Measurements from ENCODE around the gene OR6P1. TPM values are rescaled to one million over a fixed set of nuclear protein-coding genes. Genes with fewer than 3 reads are reported as not detected.

Gene OR6P1
- total and polyA plus RNA-seq, 12 donors = not detected

DNA sequence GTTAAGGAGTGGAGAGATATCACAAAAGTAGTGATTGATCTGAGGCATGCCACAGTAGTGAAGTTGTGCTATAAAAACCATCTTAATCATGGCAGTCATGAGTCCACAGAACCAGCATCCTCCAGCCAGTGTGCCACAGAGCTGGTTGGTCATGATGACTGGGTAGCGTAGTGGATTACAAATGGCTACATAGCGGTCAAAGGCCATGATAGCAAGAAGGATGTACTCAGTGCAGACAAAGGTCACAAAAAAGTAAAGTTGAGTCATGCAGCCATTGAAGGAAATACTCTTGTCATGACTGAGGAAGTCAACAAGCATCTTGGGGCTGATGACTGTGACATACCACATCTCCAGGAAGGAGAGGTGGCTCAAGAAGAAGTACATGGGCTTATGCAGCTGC lies 22.8 kb downstream of the OR6P1 start:
- no peaks in the 10 kb centered on the region for H3K4me1 ChIP-seq (replicated peaks in 1 of 2)
- 94 to 97% (median 96%) methylated on average over 2 of the region's 2 CpGs for WGBS, 4 donors
- H3K4me3 ChIP-seq = no peak overlapping the region
- H3K27ac ChIP-seq = no peak overlapping the region
- no peak for DNase-seq
- TF ChIP-seq POLR2A (IDR thresholded peaks at IDR 0.05) (no peak), CTCF (IDR thresholded peaks at IDR 0.05) (no peak)
- intact Hi-C loops (cut with DNase I) = no loop called here
- H3K36me3 ChIP-seq (replicated peaks in 1 of 2) = no peaks in the 10 kb centered on the region
- no peaks in the 10 kb centered on the region for H3K9me3 ChIP-seq (replicated peaks in 1 of 3)
- H3K27me3 ChIP-seq = no peaks in the 10 kb centered on the region

DNA sequence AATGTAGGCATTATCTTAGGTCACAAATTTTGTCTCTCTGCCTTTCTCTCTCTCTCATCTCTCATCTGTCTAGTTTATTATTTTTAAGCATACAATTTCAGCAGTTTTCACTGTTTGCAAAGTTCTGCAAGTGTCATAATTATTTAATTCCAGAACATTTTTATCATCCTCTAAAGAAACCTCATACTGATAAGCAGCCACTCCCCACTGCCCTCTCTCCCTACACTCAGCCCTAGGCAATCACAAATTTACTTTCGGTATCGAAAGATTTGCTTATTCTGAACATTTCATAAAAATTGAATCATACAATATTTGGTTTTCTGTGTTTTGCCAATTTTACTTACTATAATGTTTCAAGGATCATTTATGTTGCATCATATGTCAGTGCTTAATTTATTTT lies 32.8 kb downstream of the OR6P1 start:
- DNase-seq = no peak
- H3K4me3 ChIP-seq = no peak overlapping the region
- WGBS, 4 donors = 61 to 83% (median 74%) methylated on average over 2 of the region's 2 CpGs
- H3K27me3 ChIP-seq = no peaks in the 10 kb centered on the region
- intact Hi-C loops (cut with DNase I) = no loop called here
- no peaks in the 10 kb centered on the region for H3K9me3 ChIP-seq (replicated peaks in 1 of 3)
- TF ChIP-seq POLR2A (IDR thresholded peaks at IDR 0.05) = no peak
- no peak for TF ChIP-seq CTCF (IDR thresholded peaks at IDR 0.05)
- no peak overlapping the region for H3K27ac ChIP-seq
- H3K4me1 ChIP-seq (replicated peaks in 1 of 2) = no peaks in the 10 kb centered on the region
- H3K36me3 ChIP-seq (replicated peaks in 1 of 2) = no peaks in the 10 kb centered on the region

DNA sequence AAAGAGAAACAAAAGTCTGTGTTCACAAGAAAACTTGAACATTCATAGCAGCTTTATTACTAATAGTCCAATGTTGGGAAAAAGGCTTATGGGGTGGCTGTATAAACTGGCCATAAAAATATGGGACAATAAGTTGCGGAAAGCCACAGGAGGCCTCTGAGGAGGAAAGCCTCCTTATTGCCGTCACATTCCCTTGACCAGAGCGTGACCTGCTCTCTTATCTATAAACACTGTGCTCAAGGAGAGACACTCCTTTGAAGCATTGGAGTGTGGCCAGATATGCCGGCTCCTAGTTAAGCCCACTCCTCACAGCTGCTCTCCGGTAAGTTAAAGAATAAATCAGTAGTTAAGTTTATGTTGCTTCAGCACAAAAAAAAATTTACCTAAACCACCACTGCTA lies 35.9 kb downstream of the OR6P1 start:
- Histone ChIP-seq H3K27ac (no peak overlapping the region), H3K27me3 (no peaks in the 10 kb centered on the region), H3K36me3 (replicated peaks in 1 of 2) (no peaks in the 10 kb centered on the region), H3K9me3 (replicated peaks in 1 of 3) (no peaks in the 10 kb centered on the region), H3K4me1 (replicated peaks in 1 of 2) (no peaks in the 10 kb centered on the region), H3K4me3 (no peak overlapping the region)
- no peak for TF ChIP-seq CTCF (IDR thresholded peaks at IDR 0.05)
- no peak for TF ChIP-seq POLR2A (IDR thresholded peaks at IDR 0.05)
- intact Hi-C loops (cut with DNase I) = no loop called here
- DNase-seq = peak in 6 of 7 donors; percentile 10 to 51 (median 26)
- 23 to 36% (median 31%) methylated on average over 5 of the region's 5 CpGs for WGBS, 4 donors

DNA sequence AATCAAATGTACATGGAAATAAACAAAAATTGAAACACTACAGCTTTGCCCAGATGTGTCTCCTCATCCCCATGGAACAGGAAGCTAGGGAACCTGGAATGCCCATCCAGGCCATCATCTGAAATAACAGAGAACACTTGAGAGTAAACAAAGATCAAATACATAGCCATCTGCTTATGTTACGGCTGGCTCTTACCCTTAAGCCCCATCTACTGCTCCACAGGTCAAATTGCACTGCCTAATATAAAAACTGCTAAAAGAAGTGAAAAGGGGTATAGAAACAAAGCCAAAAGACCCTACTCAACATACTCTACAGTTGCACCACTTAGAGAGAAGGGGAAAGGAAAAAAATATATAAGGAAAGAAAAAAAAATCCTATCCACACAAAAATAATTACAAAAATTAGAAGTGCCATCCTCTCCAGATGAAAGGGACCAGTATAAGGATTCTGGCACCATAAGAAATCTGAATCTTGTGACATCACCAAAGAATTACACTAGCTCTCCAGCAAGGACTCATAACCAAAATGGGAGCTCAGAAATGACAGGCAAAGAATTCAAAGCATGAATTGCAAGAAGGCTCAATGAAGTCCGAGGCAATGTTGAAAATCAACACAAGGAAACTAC lies 43.1 kb downstream of the OR6P1 start:
- peak in 2 of 6 experiments; percentile 10 to 38 for TF ChIP-seq CTCF (IDR thresholded peaks at IDR 0.05)
- no peak for TF ChIP-seq POLR2A (IDR thresholded peaks at IDR 0.05)
- Histone ChIP-seq H3K27ac (no peak overlapping the region), H3K27me3 (no peaks in the 10 kb centered on the region), H3K4me1 (replicated peaks in 1 of 2) (no peaks in the 10 kb centered on the region), H3K4me3 (no peak overlapping the region), H3K9me3 (replicated peaks in 1 of 3) (no peaks in the 10 kb centered on the region), H3K36me3 (replicated peaks in 1 of 2) (no peaks in the 10 kb centered on the region)
- no peak for DNase-seq
- WGBS, 4 donors = 1 to 88% (median 62%) methylated on average over 2 of the region's 2 CpGs
- intact Hi-C loops (cut with DNase I) = no loop called here
